Neural progenitor cell (in vitro differentiated cells): ENCODE data around the gene SOAT1.

ENCODE experiments used
- CTCF ChIP-seq: fragments of 200-600 bp; sonication (generic); IDR thresholded peaks from 2 replicates; pipeline ENCODE4 v1.5.1; 2017; ENCODE audit warnings: antibody characterized with exemption, mild to moderate bottlenecking
- EZH2phosphoT487 ChIP-seq: fragments of 200-600 bp; sonication (generic); IDR thresholded peaks from 2 replicates; pipeline ENCODE4 v1.6.1; 2017; ENCODE audit warnings: antibody characterized with exemption

GRCh38 chr1:179302070-179302469 is 8.5 kb downstream of the SOAT1 start:
- TF ChIP-seq CTCF (no peak), EZH2phosphoT487 (no peak)
